GM19193 (cell line): ENCODE measurements around the gene ITGA11.

ENCODE experiments used
- POLR2A ChIP-seq: IDR thresholded peaks from 4 replicates; pipeline ENCODE4 v1.6.1; 2011; ENCODE audit not compliant: insufficient read depth, insufficient read length; ENCODE audit errors: extremely low read depth

ITGA11 gene

GRCh38 chr15:68463996-68464395 lies 32.0 kb upstream of the ITGA11 start:
- no peak for TF ChIP-seq POLR2A

- TF ChIP-seq POLR2A = no peak
These were observed 31.5 kb upstream of the ITGA11 start for GRCh38 chr15:68463444-68463843.

- TF ChIP-seq POLR2A = no peak
These were observed 28.2 kb upstream of the ITGA11 start for GRCh38 chr15:68460166-68460565.

- TF ChIP-seq POLR2A = no peak
These were observed 18.2 kb upstream of the ITGA11 start for GRCh38 chr15:68450192-68450591.

- TF ChIP-seq POLR2A = no peak
These were observed 17.4 kb upstream of the ITGA11 start for GRCh38 chr15:68449389-68449788.

GRCh38 chr15:68447976-68448755 lies 16.2 kb upstream of the ITGA11 start:
- no peak for TF ChIP-seq POLR2A

GRCh38 chr15:68447209-68447608 lies 15.2 kb upstream of the ITGA11 start:
- TF ChIP-seq POLR2A = no peak

GRCh38 chr15:68445351-68445750 lies 13.4 kb upstream of the ITGA11 start:
- no peak for TF ChIP-seq POLR2A

GRCh38 chr15:68444336-68444735 lies 12.4 kb upstream of the ITGA11 start:
- TF ChIP-seq POLR2A = no peak

GRCh38 chr15:68442903-68443302 lies 10.9 kb upstream of the ITGA11 start:
- TF ChIP-seq POLR2A = no peak

- no peak for TF ChIP-seq POLR2A
These were observed 10.1 kb upstream of the ITGA11 start for GRCh38 chr15:68442041-68442440.

- TF ChIP-seq POLR2A = no peak
These were observed 9.2 kb upstream of the ITGA11 start for GRCh38 chr15:68441045-68441743.

- no peak for TF ChIP-seq POLR2A
These were observed 8.2 kb upstream of the ITGA11 start for GRCh38 chr15:68440136-68440535.

- TF ChIP-seq POLR2A = no peak
These were observed 7.5 kb upstream of the ITGA11 start for GRCh38 chr15:68439506-68439905.

- TF ChIP-seq POLR2A = no peak
These were observed 4.7 kb upstream of the ITGA11 start for GRCh38 chr15:68436680-68437079.

GRCh38 chr15:68435966-68436365 lies 4.0 kb upstream of the ITGA11 start:
- TF ChIP-seq POLR2A = no peak
